Activated naive CD4-positive, alpha-beta T cell treated with anti-CD3 and anti-CD28 coated beads, Interleukin-2, amount 50 U/mL, for 16 hours (primary cell): ENCODE results near the gene TESMIN.

Source experiments
- DNase-seq: peaks from one replicate; pipeline ENCODE4 v3.0.0-alpha.2; 2020

TESMIN gene

DNA sequence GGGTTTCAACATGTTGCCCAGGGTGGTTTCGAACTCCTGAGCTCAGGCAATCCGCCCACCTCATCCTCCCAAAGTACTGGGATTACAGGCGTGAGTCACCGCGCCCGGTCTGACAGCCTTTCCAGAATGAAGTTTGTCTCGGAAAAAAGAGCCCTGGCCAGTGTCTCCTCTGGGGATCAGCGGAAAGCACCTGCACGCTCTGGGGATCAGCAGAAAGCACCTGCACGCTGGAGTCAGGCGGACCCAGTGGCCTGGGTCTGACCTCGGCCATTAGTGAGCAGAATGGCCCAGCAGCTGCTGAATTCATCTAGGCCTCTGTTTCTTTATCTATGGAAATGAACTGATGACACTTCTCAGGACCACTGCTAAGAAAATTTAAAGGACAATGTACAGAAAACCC lies 10.5 kb upstream of the TESMIN start:
- DNase-seq = no peak

DNA sequence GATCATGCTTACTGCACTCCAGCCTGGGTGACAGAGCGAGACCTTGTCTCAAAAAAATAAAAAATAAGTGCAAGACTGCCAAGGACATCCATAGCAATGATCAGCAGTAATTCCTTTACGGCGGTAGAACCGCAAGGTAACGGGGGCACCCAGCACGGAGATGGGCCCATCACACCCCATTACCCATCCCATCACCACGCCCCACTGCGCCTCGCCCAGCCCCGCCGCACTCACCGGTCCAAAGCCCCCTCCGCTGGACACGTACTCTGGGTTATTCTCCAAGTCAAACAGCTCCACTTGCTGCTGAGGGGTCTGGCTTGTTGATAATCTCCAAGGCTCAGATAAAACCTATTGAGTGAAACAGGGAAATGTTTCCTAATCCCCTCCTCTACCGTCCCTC lies 8.7 kb upstream of the TESMIN start:
- DNase-seq = no peak

DNA sequence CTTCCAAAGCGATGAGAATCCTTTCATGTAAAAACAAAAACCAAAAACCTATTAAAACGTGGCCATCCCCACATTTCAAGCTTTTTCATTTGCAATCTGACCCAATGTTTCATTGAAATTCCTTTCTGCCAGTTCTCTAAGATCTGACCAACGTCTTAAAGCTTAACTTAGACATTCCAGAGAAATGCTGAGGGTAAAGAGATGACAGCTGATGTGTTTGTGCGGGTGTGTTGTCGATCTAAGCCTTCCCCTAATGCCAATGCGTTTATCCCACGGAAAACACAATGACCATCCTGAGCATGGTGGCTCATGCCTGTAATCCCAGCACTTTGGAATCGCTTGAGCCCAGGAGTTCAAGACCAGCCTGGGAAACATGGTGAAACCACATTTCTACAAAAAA lies 6.4 kb upstream of the TESMIN start:
- DNase-seq = no peak

DNA sequence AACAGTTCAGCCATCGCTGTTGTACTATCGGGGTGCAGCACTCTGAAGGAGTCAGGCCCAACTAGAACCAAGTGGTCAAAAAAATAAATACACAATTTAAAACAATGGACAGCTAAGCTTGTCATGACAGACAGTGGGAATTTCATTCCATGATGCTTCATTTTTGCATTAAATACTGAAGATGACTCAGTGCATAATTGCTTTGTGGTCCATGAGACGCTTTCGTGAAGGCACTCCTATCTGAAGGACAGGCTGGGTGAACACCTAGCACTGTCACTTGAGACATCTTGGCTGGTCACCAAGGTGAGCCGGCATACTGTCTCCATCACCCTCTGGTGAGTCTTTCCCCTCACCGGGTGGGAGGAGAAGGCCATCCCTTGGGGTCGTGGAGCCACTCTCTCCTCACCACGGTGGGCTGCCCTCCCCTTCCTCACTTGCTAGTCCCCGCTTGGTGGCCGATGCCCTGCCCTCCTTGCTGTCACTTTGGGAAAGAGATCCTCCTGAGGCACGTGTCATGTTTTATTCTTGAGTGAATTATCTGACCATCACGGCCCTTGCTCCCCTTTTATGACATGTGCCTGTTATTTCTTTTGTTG lies 4.9 kb upstream of the TESMIN start:
- DNase-seq = no peak

DNA sequence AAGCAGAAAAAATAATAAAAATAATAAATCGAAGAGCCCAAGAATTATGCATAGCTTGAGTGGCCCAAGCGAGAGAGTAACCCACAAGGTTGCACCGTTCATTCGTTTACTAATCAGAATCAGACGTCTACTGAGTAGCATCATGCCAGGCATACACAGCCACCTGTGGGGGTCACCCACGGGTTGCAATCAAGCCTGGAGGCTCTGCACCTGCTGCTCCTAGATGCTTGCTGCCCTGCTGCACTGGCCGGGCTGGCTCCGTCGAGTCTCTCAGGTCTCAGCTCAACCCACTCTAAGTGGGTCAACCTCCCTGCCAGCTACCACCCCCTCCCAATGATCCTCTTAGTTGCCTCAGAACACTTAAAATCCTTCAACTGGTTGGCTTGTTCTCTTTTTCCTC lies 2.0 kb upstream of the TESMIN start:
- no peak for DNase-seq

DNA sequence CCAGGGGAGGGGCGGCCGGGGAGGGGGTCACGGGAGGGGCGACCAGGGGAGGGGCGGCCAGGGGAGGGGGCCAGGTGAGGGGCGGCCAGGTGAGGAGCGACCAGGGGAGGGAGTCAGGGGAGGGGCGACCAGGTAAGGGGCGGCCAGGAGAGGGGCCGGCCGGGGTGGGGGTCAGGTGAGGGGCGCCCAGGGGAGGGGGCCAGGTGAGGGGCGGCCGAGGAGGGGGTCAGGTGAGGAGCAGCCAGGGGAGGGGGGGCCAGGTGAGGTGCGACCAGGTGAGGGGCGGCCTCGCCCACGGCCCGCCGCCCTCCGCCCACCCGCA lies 355 bp downstream of the TESMIN start:
- DNase-seq = no peak

DNA sequence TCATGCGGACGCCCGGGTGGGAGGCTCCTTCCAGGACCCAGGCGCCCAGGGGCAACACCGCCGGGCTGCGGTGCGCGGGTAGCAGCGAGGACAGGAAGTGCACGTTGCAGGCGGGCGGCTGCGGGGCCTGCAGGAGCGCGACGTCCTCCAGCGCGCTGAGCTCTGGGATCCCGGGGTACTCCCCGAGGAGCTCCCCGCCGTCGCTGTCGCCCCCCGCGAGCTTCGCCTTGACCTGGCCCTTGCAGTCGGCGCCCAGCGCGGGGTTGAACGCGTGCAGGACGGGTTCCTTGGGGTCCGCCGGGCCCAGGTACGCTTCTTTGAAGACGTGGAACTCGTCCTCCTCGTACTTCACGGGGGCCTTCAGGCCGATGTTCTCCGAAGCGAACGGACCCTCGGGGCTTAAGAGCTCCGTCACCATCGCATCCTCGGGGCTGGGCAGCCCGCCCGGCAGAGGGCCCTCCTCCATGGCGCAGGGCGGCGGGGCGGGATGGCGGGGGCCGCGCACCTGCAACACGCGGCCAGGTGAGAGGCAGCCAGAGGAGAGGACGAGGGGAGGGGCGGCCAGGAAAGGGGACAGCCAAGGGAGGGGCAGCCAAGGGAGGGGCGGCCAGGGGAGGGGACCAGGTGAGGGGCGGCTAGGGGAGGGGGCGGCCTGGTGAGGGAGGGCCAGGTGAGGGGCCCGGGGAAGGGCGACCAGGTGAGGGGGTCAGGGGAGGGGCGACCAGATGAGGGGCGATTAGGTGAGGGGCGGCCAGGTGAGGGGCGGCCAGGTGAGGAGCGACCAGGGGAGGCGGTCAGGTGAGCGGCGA lies 921 bp downstream of the TESMIN start:
- peak; percentile 28 for DNase-seq

DNA sequence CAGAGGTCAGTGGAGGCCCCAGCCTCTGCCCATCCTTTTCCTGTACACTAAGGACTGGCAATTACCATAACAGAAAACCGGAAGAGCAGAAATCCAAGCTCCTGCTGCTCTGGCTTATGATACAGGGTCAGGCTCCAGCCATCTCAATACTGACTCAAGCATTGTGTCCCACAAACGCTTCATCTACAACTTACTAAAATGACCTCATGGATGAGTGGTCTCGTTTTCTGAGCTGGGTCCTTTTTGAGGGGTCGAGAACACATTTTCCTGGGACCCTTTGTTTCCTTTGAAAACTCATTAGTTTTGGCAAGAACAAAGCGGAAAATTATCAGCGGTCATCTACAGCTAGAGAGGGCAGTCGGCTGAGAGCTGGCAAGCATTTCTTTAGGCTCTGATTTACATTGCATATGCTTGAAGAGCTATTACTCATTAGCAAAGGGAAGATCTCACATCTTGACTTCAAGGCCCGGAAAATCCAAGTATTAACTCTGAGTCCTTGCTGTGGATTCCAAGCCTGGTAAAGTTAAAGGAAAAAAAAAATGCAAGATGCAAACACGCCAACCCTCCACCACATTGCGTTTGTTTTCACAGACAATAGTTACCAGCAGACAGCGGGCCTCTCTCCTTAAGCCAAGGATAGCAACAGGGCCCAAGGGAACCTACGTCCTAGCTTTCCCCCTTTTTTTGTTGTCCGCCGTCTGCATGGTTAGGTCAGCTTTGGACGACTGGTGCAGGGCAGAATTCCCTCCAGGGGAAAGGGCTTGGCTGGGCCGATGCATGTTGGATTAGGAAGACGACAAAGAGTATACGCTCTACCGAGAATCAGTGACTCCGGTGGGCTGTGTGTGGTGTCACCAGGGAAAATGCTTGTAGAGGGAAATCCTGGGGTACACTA lies 1.8 kb downstream of the TESMIN start:
- DNase-seq = no peak

DNA sequence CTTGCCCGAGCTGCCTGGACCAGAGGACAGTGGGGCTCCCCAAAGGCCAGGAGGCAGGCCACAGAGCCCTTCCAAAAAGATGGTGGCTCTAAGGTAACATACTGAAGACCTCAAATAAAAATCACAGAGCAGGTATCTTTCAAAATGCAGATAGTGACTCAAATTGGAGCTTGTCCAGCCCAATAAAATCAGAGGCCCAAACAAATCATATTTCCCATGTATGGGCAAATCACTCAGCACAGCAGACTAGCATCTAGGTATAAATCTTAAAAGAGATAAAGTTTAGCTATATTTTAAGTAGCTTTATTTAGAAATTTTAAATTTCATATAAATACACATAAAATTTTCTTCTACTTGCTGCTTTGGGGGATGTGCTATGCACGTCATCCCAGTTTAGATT lies 3.3 kb downstream of the TESMIN start:
- DNase-seq = no peak

DNA sequence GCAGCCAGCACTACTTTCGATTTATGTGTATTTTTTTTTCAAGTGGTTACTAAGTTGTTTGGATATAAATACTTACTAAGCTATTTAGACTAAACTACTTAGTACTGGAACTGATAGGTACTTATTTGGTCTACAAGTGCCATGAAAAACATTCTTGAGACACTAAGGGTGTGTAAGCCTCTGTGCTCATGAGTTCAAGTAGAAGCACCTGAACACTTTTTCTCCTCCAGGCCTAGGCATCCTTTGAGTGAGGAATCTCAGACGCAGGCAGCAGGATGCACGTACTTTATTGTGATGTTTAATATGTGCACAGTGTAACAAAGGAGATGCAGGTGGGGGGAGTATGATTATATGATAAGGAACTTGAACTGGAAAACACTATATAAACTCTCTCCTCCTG lies 7.8 kb downstream of the TESMIN start:
- no peak for DNase-seq

DNA sequence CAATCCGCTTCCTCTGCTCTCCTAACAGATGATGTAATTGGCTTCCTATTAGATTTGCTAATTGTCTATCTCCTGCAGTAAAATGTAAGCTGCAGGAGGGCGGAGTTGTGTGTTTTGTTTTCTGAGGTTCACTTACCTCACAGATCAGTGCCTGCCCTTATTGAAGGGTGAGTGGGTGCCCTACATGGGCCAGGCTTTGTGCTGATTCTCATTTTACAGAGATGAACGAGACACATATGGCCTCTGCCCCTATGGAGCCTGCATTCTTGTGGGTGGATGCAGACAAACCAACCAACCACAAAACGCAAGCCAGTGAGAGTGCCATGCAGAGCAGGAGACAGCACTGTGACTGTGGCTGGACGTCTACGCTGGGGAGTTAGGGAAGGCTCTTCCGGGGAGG lies 9.9 kb downstream of the TESMIN start:
- DNase-seq = no peak

DNA sequence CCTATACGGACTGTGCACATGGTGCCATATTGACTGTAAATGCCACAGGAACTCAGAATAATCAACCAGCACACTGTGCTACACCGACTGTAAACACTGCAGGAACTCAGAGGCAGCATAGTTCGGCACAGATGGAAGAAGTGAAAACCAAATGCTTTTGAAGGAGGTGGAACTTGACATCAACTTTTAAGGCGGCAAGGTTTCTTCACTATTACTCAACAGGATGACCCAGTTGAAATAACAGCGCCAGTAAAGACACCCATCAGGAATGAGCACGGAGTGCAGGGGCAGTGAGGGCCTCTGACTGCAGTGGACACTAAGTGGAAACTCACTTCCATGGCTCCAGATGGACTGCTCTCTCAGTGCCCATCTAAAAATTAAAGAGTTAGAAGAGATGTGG lies 15.7 kb downstream of the TESMIN start:
- DNase-seq = no peak

DNA sequence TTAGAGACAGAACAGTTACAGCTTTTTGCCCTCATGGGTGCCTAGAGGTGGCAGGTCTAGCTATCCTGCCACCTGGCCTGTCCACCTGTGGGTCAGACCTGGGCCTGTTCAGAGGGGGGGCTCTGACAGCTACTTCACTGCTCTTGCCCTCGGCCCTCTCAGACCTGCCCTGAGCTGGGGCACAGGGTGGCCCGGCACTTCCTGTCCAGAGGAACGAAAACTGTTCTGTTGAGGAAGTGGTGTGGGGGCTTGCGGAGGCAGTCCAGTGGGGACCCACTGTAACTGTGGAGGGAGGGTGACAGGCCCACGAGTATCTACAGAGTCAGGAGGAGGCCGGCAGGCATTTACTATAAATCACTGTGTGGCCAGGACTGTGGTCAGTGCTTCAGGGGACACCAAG lies 16.2 kb downstream of the TESMIN start:
- DNase-seq = no peak

DNA sequence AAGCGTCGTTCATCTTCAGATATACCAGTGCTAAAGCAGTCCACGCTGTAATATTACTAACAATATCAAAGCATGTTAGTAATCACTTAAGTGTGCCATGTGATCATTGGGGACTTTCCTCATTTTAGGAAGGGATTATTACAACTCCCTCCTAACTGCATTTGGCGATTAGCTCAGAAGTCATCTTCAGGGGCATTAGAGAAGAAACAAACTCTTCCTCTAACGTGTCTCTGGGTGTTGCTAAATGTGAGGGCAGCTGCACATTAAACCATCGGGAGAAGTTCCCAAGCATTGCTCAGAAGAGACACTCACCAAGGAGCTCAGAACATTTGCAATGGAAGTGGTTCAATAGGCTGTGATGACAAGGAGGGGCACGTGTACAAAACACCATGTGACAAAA lies 17.2 kb downstream of the TESMIN start:
- DNase-seq = no peak

DNA sequence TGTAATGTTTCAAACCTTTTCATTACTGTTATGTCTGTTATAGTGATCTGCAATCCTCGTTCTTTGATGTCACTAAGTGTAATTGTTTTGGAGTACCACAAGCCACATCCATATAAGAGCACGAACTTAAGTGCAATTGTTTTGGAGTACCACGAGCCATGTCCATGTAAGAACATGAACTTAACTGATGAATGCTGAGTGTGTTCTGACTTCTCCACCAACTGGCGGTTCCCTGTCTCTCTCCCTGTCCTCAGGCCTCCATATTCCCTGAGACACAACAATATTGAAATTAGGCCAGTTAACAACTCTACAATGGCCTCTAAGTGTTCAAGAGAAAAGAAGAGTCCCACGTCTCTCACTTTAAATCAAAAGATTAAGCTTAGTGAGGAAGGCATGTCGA lies 23.5 kb downstream of the TESMIN start:
- DNase-seq = no peak

DNA sequence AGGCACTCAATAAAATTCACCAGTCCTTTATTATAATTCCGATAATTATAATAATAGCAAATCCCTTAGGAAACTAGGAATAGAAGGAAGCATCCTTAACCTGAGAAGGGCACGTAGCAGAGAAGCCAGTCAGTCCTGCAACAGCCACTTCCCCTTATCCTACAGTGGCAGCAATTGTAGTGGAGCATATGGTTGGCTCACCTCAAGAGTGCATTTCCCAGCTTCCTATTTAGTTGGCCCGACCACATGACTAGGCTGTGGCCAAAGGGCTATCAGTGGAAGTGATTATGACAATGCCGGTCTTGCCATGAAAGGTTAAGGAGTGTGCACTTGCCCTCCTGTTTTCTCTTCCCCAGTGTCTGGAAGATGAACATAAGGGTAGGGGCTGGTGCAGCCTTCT lies 27.0 kb downstream of the TESMIN start:
- DNase-seq = no peak

DNA sequence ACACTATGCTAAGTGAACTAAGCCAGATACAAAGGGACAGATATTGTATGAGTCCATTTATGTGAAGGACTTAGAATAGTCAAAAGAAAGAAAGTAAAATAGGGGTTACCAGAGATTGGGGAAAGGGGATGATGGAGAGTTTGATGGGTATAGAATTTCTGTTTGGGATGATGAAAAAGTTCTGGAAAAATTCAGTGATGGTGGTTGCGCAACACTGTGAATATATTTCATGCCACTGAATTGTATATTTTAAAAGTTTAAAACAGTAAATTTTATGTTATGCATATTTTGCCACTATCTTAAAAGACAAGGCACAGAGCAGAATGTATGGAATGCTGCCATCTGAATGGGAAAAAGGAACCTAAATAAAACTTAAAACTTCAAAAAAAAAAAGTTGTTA lies 29.2 kb downstream of the TESMIN start:
- no peak for DNase-seq

DNA sequence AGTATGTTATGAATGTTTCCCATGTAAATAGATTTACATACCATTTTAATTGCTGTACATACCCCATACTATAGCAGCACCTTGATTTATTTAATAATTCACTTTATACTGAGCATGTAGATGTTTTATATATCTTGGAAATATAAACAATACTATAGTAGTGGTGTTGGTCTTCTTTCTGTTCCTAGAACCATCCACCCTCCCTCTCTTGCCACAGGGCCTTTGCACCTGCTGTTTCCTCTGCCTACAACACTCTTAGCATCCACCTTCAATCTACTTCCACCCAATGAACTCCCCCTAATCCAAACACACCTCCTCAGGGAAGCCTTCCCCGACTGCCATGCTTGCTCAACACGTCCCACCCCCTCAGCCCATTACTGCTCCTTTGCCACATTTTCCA lies 30.2 kb downstream of the TESMIN start:
- DNase-seq = no peak

DNA sequence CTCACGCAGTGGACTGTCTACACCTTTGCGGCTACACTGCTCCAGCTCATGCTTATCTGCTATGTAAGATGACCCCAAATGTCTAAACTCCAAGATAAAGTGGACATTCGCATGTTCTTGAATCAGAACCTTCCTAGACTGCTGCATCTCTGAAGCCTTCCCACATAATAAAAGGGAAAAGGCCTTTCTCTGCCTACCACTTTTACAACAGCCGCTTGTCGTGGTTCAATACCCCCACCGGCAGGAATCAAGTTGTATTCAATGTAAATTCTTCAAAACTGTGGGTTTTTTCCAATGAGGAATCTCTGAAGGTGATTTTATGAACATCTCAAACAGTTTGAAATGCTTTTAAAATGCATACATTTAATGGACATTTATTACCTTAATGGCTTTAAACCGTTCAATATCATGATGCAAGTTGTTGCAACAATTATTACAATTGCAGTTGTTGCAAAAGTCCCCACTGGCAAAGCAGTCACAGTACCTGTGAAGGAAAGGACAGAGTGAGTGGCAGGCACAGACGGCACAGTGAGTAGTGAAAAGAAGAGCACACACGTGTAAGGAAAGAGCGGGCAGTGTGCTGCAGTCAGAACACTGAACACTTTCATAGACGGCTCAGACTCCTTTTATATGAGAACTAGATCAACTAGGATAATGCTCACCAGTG lies 35.7 kb downstream of the TESMIN start:
- no peak for DNase-seq

DNA sequence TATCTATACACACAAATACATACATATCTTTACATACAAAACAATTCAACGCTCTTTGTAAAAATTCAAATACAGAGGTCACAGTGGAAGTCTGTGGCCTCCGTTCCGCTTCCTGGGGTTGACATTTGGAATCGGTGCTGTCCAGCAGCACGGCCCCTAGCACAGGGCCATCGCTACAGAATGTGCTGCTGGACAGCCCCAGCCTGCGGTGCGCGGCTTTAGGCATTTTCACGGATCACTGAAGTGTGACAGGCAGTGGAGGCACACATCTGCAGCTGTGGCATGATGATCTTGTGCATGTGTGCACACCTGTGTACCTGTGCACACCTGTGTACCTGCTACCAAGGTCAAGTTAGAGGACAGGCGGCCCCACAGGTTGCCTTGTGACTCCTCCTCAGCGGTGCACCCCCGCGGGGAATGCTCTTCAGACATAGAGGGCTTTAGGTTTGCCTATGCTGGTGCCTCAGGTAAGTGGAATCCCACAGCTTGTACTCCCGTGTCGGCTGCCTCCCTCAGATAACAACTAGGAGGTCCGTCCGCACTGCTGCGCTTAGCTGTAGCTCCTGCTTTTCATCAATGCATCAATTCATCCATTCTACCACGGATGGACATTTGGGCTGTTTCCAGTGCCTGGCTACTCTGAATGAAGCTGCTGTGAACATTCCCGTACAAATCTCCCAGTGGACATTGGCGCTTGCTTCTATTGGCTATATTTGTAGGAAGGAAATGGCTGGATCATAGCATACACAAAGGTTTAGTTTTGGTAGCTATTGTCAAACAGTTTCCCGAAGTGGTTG lies 37.1 kb downstream of the TESMIN start:
- no peak for DNase-seq

DNA sequence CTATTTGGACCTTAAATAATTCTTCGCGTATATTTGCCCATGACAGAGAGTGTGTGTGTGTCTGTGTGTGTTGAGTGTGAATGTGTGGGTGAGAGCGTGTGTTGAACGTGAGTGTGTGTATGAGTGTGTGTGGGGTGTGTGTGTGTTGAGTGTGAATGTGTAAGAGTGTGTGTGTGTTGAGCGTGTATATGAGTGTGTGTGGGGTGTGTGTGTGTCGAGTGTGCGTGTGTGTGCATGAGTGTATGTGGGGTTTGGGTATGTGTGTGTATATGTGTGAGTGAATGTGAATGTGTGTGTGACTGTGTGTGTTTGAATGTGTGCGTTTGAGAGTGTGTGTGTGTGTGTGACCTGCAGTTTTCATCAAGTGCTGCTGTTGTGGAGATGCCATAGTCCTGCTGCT lies 40.2 kb downstream of the TESMIN start:
- no peak for DNase-seq

DNA sequence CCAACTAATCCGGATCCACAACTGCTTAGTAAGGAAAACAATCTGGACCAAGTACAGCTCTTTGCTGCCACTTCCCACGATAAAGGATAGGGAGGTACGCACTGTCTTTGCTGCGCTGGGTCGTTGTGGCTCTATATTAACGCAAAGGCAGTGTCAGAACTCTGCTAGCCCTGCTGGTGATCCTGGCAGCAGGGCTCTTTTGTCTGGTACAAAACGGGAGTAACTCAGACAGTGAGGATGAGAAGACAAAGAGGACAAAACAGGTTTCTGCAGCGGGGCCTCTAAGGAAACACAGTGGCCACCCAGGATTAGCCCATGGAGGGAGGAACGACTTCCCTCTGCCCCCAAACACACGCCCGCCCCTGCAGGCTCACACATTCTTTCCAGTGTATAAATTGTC lies 40.9 kb downstream of the TESMIN start:
- DNase-seq = no peak

DNA sequence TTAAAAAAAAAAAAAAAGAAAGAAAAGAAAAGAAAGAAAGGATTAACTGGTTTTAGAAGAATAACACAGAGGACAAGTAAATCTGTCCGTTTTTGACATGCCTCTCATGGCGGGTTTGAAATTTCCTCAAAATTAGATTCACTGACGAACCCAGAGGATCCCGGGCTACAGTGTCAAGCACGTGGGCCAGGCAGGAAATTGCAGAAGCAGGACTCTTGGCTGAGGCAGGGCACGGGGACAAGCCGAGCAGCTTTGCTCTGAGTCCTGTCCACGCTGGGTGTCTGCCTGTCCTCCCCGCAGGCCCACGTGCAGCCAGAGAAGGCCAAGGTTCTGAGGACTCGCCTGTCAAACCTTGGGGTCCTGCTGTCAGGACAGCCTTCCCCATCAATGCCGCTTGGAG lies 42.3 kb downstream of the TESMIN start:
- no peak for DNase-seq
